ENCODE data around the gene PTPRK.

GRCh38 chr6:128358244-128358776 lies 162.1 kb downstream of the PTPRK start:
- TF ChIP-seq EGR1 (conservative IDR thresholded peaks at IDR 0.05): no peak
- no peak for TF ChIP-seq MXI1 (IDR thresholded peaks at IDR 0.05; ENCODE audit: low read depth, low read length)
- TF ChIP-seq UBTF (IDR thresholded peaks at IDR 0.05; ENCODE audit: borderline replicate concordance in 1 of 2, low read depth in 2 of 2, low read length in 2 of 2): no peak
- no peak for TF ChIP-seq CBFB (CRISPR knock-in tag; IDR thresholded peaks at IDR 0.05)
- no peak for TF ChIP-seq SMAD1 (IDR thresholded peaks at IDR 0.05; ENCODE audit: low read depth, low read length, partially characterized antibody)
- no peak for TF ChIP-seq TAL1 (IDR thresholded peaks at IDR 0.05)
- no peak for TF ChIP-seq MCM5 (IDR thresholded peaks at IDR 0.05; ENCODE audit: low read depth)
- TF ChIP-seq POLR2A (conservative IDR thresholded peaks at IDR 0.05): no peak
- no peak for TF ChIP-seq DPF2 (IDR thresholded peaks at IDR 0.05)
- TF ChIP-seq CTCF (IDR thresholded peaks at IDR 0.05 in 2 of 3, conservative IDR thresholded peaks at IDR 0.05 in 1 of 3; ENCODE audit: insufficient read depth in 2 of 3, low read depth in 1 of 3, low read length in 3 of 3): no peak
- TF ChIP-seq JUN (IDR thresholded peaks at IDR 0.05; ENCODE audit: borderline replicate concordance, low read depth, low read length): no peak
- TF ChIP-seq JUN (CRISPR knock-in tag; IDR thresholded peaks at IDR 0.05; ENCODE audit: borderline replicate concordance): no peak
- TF ChIP-seq FOXK2 (conservative IDR thresholded peaks at IDR 0.05 in 1 of 2, IDR thresholded peaks at IDR 0.05 in 1 of 2; ENCODE audit: low read depth in 2 of 2): no peak
- no peak for TF ChIP-seq SAP30 (IDR thresholded peaks at IDR 0.05; ENCODE audit: borderline replicate concordance, insufficient read depth, low read depth, low read length, poor library complexity, severe bottlenecking)

Measured in K562 (cell line).